ENCODE data around the gene CCNT2. TPM values are rescaled to one million over a fixed set of nuclear protein-coding genes. Genes with fewer than 3 reads are reported as not detected.
"Not testable (repeated sequence)": the region's sequence is repeated elsewhere in the genome, so short reads cannot be mapped to it uniquely, and the experiment has no call there.

CCNT2 gene
- 10 to 100 TPM; 38.9 to 55.8 TPM for total RNA-seq

DNA sequence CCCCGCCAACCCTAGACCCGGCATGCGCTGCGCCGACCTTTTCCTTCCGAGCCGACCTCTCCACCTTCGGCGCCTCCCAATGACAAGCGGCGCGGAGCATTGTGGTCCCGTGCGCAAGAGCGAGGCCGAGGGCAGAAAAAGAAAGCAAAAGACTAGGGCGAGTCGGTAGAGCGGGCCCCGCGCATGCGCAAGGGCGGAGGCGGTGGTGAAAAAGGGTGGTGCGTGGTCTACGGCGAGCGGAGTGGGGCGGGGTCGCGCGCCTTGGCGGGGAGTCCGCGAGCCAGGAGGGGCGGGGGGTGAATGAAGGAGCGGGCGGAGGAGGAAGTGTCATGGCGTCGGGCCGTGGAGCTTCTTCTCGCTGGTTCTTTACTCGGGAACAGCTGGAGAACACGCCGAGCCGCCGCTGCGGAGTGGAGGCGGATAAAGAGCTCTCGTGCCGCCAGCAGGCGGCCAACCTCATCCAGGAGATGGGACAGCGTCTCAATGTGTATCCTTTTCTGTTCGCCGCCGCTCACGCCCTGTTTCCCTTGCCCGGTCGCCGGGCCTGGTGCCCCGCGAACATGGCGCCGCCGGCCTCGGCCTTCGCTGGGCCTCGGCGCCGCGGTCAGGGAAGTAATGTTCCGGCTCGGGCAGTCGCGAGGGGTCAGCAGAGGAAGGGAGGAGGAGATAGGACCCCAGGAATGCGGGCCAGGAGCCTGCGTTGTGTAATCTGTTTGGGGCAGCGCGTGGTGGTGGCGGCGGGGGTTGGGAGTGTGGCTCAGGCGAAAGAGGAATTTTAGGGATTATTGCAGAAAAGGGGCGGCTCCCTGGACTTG lies at the start of gene CCNT2:
Gene CCNT2, plus strand, starts transcription at position 297 of the 815 bp plus-strand sequence. Its CDS starts 33 bp downstream, at position 330.
- peaks cover 18 to 36% of the 10 kb centered on the region in 2 donors for H3K4me1 Mint-ChIP-seq (ENCODE audit: low read depth in 2 of 2)
- H3K27ac Mint-ChIP-seq: peak within 1 kb of the TSS; percentile 98
- peak within 1 kb of the TSS; percentile 96 for H3K4me3 Mint-ChIP-seq
- DNase-seq (ENCODE audit: low spot score) (peak; percentile 100), ATAC-seq (peak; percentile 93 to 94)
- no peaks in the 10 kb centered on the region for H3K9me3 Mint-ChIP-seq
- H3K27me3 Mint-ChIP-seq: no peaks in the 10 kb centered on the region
- peaks cover 8% of the 10 kb centered on the region for H3K36me3 Mint-ChIP-seq

DNA sequence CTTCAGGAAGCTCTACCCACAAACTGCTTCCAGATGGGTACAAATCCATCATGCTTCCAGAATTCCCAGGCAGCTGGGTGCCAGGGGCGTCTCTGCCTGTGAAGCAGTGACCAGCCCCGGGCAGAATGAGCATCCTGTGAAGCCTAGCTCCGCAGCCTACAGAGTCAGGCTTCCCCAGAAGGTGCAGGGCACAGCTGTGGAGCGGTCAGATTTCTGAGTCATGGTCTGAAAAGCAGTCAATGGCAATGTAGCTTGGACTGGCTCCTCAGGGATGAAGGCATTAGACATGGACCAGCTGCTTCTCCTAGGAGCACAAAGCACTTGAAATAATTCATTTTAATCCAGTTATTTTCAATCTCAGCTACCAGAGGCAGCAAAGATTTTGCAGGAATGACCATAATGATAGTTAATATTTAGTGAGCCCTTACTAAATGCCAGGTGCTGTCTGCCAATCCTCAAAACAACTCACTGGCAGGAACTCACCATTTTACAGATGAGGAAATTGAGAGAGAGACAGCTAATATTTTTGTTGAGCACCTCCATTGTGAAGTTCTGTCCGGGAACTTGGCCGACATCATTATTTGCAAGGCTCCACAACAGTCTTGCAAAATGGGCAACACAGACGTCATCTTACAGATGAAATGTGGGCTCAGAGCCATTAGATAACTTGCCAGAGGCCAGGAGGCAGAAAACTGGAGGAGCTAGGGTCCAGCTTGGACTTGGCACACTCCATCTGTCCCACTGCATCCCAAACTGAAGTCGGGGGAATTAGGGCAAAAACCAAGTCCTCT lies 48.5 kb upstream of the CCNT2 start:
- ATAC-seq (no peak), DNase-seq (ENCODE audit: low spot score) (no peak)
- Mint-ChIP-seq H3K27me3 (no peaks in the 10 kb centered on the region), H3K4me1 (ENCODE audit: low read depth in 2 of 2) (no peaks in the 10 kb centered on the region), H3K36me3 (no peaks in the 10 kb centered on the region), H3K4me3 (no peak overlapping the region), H3K9me3 (no peaks in the 10 kb centered on the region), H3K27ac (no peak overlapping the region)

DNA sequence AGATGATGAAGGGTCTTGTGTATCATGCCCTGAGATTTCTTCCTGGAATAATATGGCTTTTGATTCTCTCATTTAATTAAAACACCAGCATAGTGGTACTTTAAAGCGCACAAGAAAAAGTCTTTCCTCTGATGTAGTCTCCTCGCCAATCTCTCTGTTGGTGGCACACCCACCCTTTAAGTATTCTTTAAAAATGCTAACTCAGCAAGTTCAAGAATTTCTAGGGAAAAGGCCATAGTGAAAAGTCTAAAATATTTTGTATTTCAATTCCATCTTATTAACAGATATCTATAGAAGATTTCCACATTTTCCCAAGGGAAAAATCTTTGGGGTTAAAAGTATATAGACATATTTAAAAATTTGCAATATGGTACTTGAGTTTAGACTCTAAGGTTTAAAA lies 45.5 kb upstream of the CCNT2 start:
- Mint-ChIP-seq H3K27me3 (no peaks in the 10 kb centered on the region), H3K4me1 (ENCODE audit: low read depth in 2 of 2) (no peaks in the 10 kb centered on the region), H3K36me3 (no peaks in the 10 kb centered on the region), H3K9me3 (peaks cover 7% of the 10 kb centered on the region), H3K27ac (no peak overlapping the region), H3K4me3 (no peak overlapping the region)
- ATAC-seq: no peak
- no peak for DNase-seq (ENCODE audit: low spot score)

- Mint-ChIP-seq H3K4me3 (no peak overlapping the region), H3K27ac (no peak overlapping the region), H3K36me3 (peaks cover 8% of the 10 kb centered on the region), H3K4me1 (ENCODE audit: low read depth in 2 of 2) (no peaks in the 10 kb centered on the region), H3K9me3 (peaks cover 7% of the 10 kb centered on the region), H3K27me3 (no peaks in the 10 kb centered on the region)
- DNase-seq (ENCODE audit: low spot score) (no peak), ATAC-seq (no peak)
Measured at GRCh38 chr2:134875309-134875708, 43.3 kb upstream of the CCNT2 start.

GRCh38 chr2:134882773-134883172 lies 35.8 kb upstream of the CCNT2 start:
- Mint-ChIP-seq H3K27ac (no peak overlapping the region), H3K4me1 (ENCODE audit: low read depth in 2 of 2) (no peaks in the 10 kb centered on the region), H3K36me3 (peaks cover 8% of the 10 kb centered on the region), H3K9me3 (peaks cover 3% of the 10 kb centered on the region), H3K4me3 (no peak overlapping the region), H3K27me3 (no peaks in the 10 kb centered on the region)
- ATAC-seq: no peak
- no peak for DNase-seq (ENCODE audit: low spot score)

DNA sequence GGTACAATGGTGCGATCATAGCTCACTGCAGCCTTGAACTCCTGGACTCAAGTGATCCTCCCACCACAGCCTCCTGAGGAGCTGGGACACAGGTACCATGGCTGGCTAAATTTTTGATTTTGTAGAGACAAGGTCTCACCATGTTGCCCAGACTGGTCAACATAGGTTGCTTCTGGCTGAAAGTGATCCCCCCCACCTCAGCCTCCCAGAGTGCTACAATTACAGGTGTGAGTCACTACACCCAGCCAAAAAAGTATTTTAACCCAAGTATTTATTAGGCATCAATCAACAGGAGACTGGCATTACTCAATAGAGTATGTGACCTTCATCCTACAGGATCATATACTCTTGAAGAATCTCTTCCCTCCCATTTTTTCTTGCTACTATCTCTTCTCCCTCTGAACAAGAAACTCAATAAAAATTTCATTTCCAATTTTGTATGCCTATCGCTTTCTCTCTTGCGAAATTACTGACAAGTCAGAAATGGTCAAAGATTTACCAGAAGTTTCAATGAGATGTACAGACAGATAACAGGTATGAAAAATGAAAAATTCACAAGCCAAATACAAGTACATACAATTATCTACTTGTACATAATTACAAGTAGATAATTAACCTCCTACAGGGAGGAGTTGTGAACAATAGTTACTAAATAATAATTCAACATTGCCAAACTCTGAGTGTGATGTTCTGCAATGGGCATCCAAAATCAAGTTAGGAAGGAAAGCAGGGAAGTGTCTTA lies 34.9 kb upstream of the CCNT2 start:
- DNase-seq (ENCODE audit: low spot score): no peak
- Mint-ChIP-seq H3K27ac (no peak overlapping the region), H3K9me3 (no peaks in the 10 kb centered on the region), H3K27me3 (no peaks in the 10 kb centered on the region), H3K4me3 (no peak overlapping the region), H3K4me1 (ENCODE audit: low read depth in 2 of 2) (no peaks in the 10 kb centered on the region), H3K36me3 (peaks cover 12% of the 10 kb centered on the region)
- no peak for ATAC-seq

GRCh38 chr2:134884435-134884834 lies 34.2 kb upstream of the CCNT2 start:
- Mint-ChIP-seq H3K9me3 (no peaks in the 10 kb centered on the region), H3K4me3 (no peak overlapping the region), H3K27ac (no peak overlapping the region), H3K27me3 (no peaks in the 10 kb centered on the region), H3K36me3 (peaks cover 11% of the 10 kb centered on the region), H3K4me1 (ENCODE audit: low read depth in 2 of 2) (no peaks in the 10 kb centered on the region)
- ATAC-seq (no peak), DNase-seq (ENCODE audit: low spot score) (no peak)

- H3K4me1 Mint-ChIP-seq (ENCODE audit: low read depth in 2 of 2): no peaks in the 10 kb centered on the region
- H3K9me3 Mint-ChIP-seq: no peaks in the 10 kb centered on the region
- no peak for ATAC-seq
Measured at GRCh38 chr2:134892282-134893035, 26.2 kb upstream of the CCNT2 start.

GRCh38 chr2:134897932-134898331 lies 20.7 kb upstream of the CCNT2 start:
- no peak for DNase-seq (ENCODE audit: low spot score)
- Mint-ChIP-seq H3K36me3 (no peaks in the 10 kb centered on the region), H3K27me3 (peaks cover 0 to 1% of the 10 kb centered on the region in 2 donors)

More at GRCh38 chr2:134892282-134893035, 26.2 kb upstream of the CCNT2 start:
- DNase-seq (ENCODE audit: low spot score): no peak
- H3K36me3 Mint-ChIP-seq: peaks cover 4% of the 10 kb centered on the region
- no peak overlapping the region for H3K27ac Mint-ChIP-seq
- no peak overlapping the region for H3K4me3 Mint-ChIP-seq
- no peaks in the 10 kb centered on the region for H3K27me3 Mint-ChIP-seq

DNA sequence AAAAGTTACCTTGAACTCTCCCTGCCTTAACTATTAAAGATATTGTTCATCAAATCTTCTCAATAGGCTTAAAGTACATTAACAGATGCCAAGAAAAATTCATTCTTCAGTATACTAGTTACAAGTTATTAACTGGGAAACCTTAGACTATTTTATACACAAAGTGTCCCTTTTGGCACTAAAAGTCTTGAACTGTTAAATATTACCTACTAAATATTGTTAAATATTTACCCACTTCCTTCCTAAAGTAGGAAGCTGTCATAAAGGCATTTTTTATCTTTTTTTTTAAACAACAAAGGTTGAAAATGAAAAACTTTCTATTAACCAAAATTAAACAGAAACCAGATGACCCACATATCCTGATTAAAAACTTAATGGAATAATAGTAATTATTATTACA lies 19.4 kb upstream of the CCNT2 start:
- peaks cover 5% of the 10 kb centered on the region for H3K36me3 Mint-ChIP-seq
- no peak overlapping the region for H3K4me3 Mint-ChIP-seq
- no peak for ATAC-seq
- peaks cover 4 to 9% of the 10 kb centered on the region in 2 donors for H3K27me3 Mint-ChIP-seq
- H3K27ac Mint-ChIP-seq: no peak overlapping the region
- no peak for DNase-seq (ENCODE audit: low spot score)
- H3K9me3 Mint-ChIP-seq: no peaks in the 10 kb centered on the region
- H3K4me1 Mint-ChIP-seq (ENCODE audit: low read depth in 2 of 2): no peaks in the 10 kb centered on the region

More at GRCh38 chr2:134897932-134898331, 20.7 kb upstream of the CCNT2 start:
- no peak for ATAC-seq
- H3K4me3 Mint-ChIP-seq: no peak overlapping the region
- no peaks in the 10 kb centered on the region for H3K9me3 Mint-ChIP-seq
- H3K27ac Mint-ChIP-seq: no peak overlapping the region
- no peaks in the 10 kb centered on the region for H3K4me1 Mint-ChIP-seq (ENCODE audit: low read depth in 2 of 2)

GRCh38 chr2:134900151-134900550 lies 18.5 kb upstream of the CCNT2 start:
- no peaks in the 10 kb centered on the region for H3K9me3 Mint-ChIP-seq
- H3K4me1 Mint-ChIP-seq (ENCODE audit: low read depth in 2 of 2): no peaks in the 10 kb centered on the region
- H3K27me3 Mint-ChIP-seq: peaks cover 6 to 12% of the 10 kb centered on the region in 2 donors
- DNase-seq (ENCODE audit: low spot score) (no peak), ATAC-seq (no peak)
- no peak overlapping the region for H3K4me3 Mint-ChIP-seq
- H3K27ac Mint-ChIP-seq: no peak overlapping the region
- peaks cover 5% of the 10 kb centered on the region for H3K36me3 Mint-ChIP-seq

GRCh38 chr2:134903701-134904100 lies 14.9 kb upstream of the CCNT2 start:
- H3K4me1 Mint-ChIP-seq (ENCODE audit: low read depth in 2 of 2); ATAC-seq; H3K4me3 Mint-ChIP-seq; H3K27ac Mint-ChIP-seq; H3K9me3 Mint-ChIP-seq; H3K36me3 Mint-ChIP-seq; DNase-seq (ENCODE audit: low spot score): not testable (repeated sequence)
- peaks cover 10 to 14% of the 10 kb centered on the region in 2 donors for H3K27me3 Mint-ChIP-seq

DNA sequence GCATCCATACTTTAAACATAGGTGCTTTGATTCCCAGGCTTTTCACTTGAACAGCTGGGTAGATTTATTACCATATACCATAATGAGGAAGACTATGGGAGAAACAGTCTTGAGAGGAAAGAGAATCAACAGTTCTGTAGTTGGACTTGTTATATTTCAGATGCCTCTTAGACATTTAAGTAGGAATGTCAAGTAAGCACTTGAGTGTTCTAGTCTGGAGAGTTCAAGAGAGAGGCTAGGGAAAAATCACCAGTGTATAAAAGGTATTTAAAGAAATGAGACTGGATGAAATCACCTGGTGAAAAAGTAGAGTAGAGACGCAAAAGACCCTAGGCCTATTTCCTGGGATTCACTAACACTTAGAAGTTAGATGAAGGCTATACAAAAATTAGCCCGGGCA lies 13.5 kb upstream of the CCNT2 start:
- Mint-ChIP-seq H3K4me1 (ENCODE audit: low read depth in 2 of 2) (no peaks in the 10 kb centered on the region), H3K36me3 (peaks cover 5% of the 10 kb centered on the region), H3K27me3 (peaks cover 10 to 14% of the 10 kb centered on the region in 2 donors), H3K4me3 (no peak overlapping the region), H3K27ac (no peak overlapping the region), H3K9me3 (peaks cover 3% of the 10 kb centered on the region)
- ATAC-seq (no peak), DNase-seq (ENCODE audit: low spot score) (no peak)

Measured in natural killer cell treated with Interleukin-12 subunit alpha and Interleukin-12 subunit beta and Interleukin-15 and Interleukin-18, amount 100 ng/mL, for 72 hours (primary cell).